Upper lobe of left lung (tissue), 4 donors: Measurements from ENCODE around the gene CA5A.

Source experiments
- POLR2A ChIP-seq, 4 donors: fragments of 450-650 bp; IDR thresholded peaks; one replicate each; pipeline ENCODE4 v1.5.1; 2016 to 2017; ENCODE audit warnings: antibody characterized with exemption in 4 of 4, mild to moderate bottlenecking in 2 of 4
- POLR2AphosphoS5 ChIP-seq, 2 donors: sonication (generic); formaldehyde crosslinking; IDR thresholded peaks; one replicate each; pipeline ENCODE4 v1.5.1; 2017; ENCODE audit warnings: antibody characterized with exemption in 2 of 2

DNA sequence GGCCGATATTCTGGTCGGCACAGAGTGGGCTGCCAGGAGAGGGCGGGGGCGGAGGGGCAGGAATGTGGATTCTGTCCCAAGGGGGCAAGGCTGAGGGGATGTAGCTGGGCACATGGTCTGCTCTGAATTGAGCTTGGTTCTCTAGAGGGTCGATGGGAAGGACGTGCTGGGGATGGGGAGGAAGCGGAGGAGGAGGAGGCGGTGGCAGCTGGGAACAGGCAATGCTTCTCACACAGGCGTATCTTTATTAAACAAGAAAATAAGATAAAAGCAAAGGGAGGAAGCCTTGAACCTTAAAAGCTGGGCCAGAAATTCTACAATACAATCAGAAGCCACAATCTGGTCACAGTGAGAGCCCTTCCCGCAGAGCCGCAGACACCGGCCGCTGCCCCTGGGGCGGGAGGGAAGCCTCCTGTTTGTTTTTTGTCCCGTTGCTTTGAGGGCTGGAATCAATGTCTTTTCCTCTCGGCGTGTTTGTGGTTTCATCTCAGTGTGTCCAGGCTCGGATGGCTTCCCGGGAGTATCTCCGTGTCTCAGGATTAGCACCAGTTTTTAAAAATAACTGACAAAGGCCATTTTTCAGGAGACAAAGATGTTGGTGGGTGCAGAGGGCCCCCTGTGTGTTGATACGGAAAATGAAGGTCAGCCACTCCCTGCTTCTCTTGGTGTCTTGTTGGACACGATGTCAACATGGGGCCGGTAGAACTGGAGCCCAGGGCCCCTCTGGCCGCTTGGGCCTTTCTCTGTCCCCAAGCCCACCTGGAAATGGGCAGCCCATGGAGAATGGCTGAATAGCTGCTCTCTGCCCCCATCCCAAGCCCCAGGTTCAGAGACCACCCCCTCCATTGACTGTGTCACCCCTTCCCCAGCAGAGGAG, 54.8 kb downstream of the CA5A start:
- TF ChIP-seq POLR2AphosphoS5 (IDR thresholded peaks at IDR 0.05) (no peak), POLR2A (IDR thresholded peaks at IDR 0.05) (no peak)
